Trophoblast cell (in vitro differentiated cells and primary cell): ENCODE measurements around the gene TMEM31.

Source experiments
- DNase-seq, 2 donors: peaks; one replicate each; pipeline ENCODE4 v3.0.0-alpha.2; 2016
- H2AFZ ChIP-seq: 2 replicates; pipeline ENCODE4 v1.6.1; 2013; ENCODE audit warnings: low read length, moderate library complexity, mild to moderate bottlenecking; ENCODE audit not compliant: insufficient read depth, poor library complexity
- H2AK5ac ChIP-seq: 2 replicates; pipeline ENCODE4 v1.6.1; 2013; ENCODE audit warnings: mild to moderate bottlenecking, low read length
- H2BK120ac ChIP-seq: 2 replicates; pipeline ENCODE4 v1.6.1; 2013; ENCODE audit warnings: low read length, mild to moderate bottlenecking, moderate library complexity; ENCODE audit not compliant: insufficient read depth, poor library complexity
- H2BK12ac ChIP-seq: 2 replicates; pipeline ENCODE4 v1.6.1; 2013; ENCODE audit warnings: mild to moderate bottlenecking, low read length, moderate library complexity
- H2BK5ac ChIP-seq: 2 replicates; pipeline ENCODE4 v1.6.1; 2013; ENCODE audit warnings: low read length, low read depth, moderate library complexity, mild to moderate bottlenecking; ENCODE audit not compliant: poor library complexity
- H3K14ac ChIP-seq: 2 replicates; pipeline ENCODE4 v1.6.1; 2013; ENCODE audit warnings: mild to moderate bottlenecking, low read length
- H3K18ac ChIP-seq: 2 replicates; pipeline ENCODE4 v1.6.1; 2013; ENCODE audit warnings: mild to moderate bottlenecking, low read length
- H3K23ac ChIP-seq: 2 replicates; pipeline ENCODE4 v1.6.1; 2013; ENCODE audit warnings: low read length
- H3K27ac ChIP-seq: 2 replicates; pipeline ENCODE4 v1.5.1; 2013; ENCODE audit warnings: low read depth, mild to moderate bottlenecking, inconsistent platforms, low read length, moderate library complexity
- H3K27me3 ChIP-seq: 2 replicates; pipeline ENCODE4 v1.6.1; 2013; ENCODE audit warnings: inconsistent platforms, mild to moderate bottlenecking, low read length, moderate library complexity; ENCODE audit not compliant: insufficient read depth
- H3K36me3 ChIP-seq, 2 experiments: 1 replicate in 1 of 2; 2 replicates in 1 of 2; pipeline ENCODE4 v1.6.1; 2013; ENCODE audit warnings: low read length in 2 of 2, mild to moderate bottlenecking in 2 of 2, moderate library complexity in 1 of 2; ENCODE audit not compliant: insufficient read depth in 2 of 2, control insufficient read depth in 1 of 2
- H3K4ac ChIP-seq: 2 replicates; pipeline ENCODE4 v1.6.1; 2013; ENCODE audit warnings: low read depth, mild to moderate bottlenecking, low read length, moderate library complexity
- H3K4me1 ChIP-seq, 2 experiments: 1 replicate in 1 of 2; 2 replicates in 1 of 2; pipeline ENCODE4 v1.6.1; 2013; ENCODE audit warnings: low read length in 2 of 2, mild to moderate bottlenecking in 2 of 2, moderate library complexity in 1 of 2; ENCODE audit not compliant: insufficient read depth in 2 of 2, control insufficient read depth in 1 of 2
- H3K4me2 ChIP-seq: 2 replicates; pipeline ENCODE4 v1.6.1; 2013; ENCODE audit warnings: inconsistent platforms, mild to moderate bottlenecking, low read length, moderate library complexity
- H3K4me3 ChIP-seq: 2 replicates; pipeline ENCODE4 v1.5.1; 2013; ENCODE audit warnings: mild to moderate bottlenecking, low read depth, low read length, inconsistent platforms
- H3K79me1 ChIP-seq: one replicate; pipeline ENCODE4 v1.6.1; 2013; ENCODE audit warnings: low read length
- H3K79me2 ChIP-seq: 2 replicates; pipeline ENCODE4 v1.6.1; 2013; ENCODE audit warnings: low read length, mild to moderate bottlenecking; ENCODE audit not compliant: control insufficient read depth, insufficient read depth, poor library complexity
- H3K9ac ChIP-seq: 2 replicates; pipeline ENCODE4 v1.6.1; 2013; ENCODE audit warnings: mild to moderate bottlenecking, low read length
- H3K9me3 ChIP-seq: 2 replicates; pipeline ENCODE4 v1.6.1; 2013; ENCODE audit warnings: low read depth, mild to moderate bottlenecking, control low read depth, inconsistent platforms, low read length; ENCODE audit not compliant: insufficient read depth
- H4K12ac ChIP-seq: 2 replicates; pipeline ENCODE4 v1.6.1; 2013; ENCODE audit warnings: low read depth, mild to moderate bottlenecking, low read length, moderate library complexity
- H4K8ac ChIP-seq: 2 replicates; pipeline ENCODE4 v1.6.1; 2013; ENCODE audit warnings: low read depth, mild to moderate bottlenecking, low read length, moderate library complexity
- H4K91ac ChIP-seq: one replicate; pipeline ENCODE4 v1.6.1; 2013; ENCODE audit warnings: low read depth, mild to moderate bottlenecking, low read length, moderate library complexity
- whole genome bisulfite sequencing: extraction: QIAGEN DNeasy Blood & Tissue Kit; methylation state at CpG from one replicate; pipeline ENCODE4 v1.1.7; 2013; ENCODE audit warnings: missing lambda C conversion rate; ENCODE audit not compliant: insufficient read length, insufficient coverage; ENCODE audit errors: extremely low coverage; 5-methylcytosine and 5-hydroxymethylcytosine counted together

Gene TMEM31

GRCh38 chrX:103716962-103717361, 6.3 kb downstream of the TMEM31 start:
- no peak overlapping the region for H3K4ac ChIP-seq
- H3K18ac ChIP-seq, result no peak overlapping the region
- H3K4me2 ChIP-seq, result no peak overlapping the region
- no peak overlapping the region for H2BK5ac ChIP-seq
- no peak overlapping the region for H4K12ac ChIP-seq
- H3K14ac ChIP-seq, result no peak overlapping the region
- no peaks in the 10 kb centered on the region for H3K9me3 ChIP-seq
- H3K79me2 ChIP-seq, result no peaks in the 10 kb centered on the region
- no peak overlapping the region for H2BK120ac ChIP-seq
- H2AK5ac ChIP-seq, result no peak overlapping the region
- WGBS, result no CpG with 5 or more reads among the region's 2 CpGs
- H3K27me3 ChIP-seq, result no peaks in the 10 kb centered on the region
- H3K4me1 ChIP-seq, result peaks cover 0 to 4% of the 10 kb centered on the region in 2 experiments
- no peak overlapping the region for H2BK12ac ChIP-seq
- H4K91ac ChIP-seq, result no peak overlapping the region
- no peak overlapping the region for H3K23ac ChIP-seq
- DNase-seq, result peak in 1 of 2 donors; percentile 9
- H3K36me3 ChIP-seq, result no peaks in the 10 kb centered on the region
- H3K4me3 ChIP-seq, result no peak overlapping the region
- H3K9ac ChIP-seq, result no peak overlapping the region
- no peak overlapping the region for H3K27ac ChIP-seq
- H4K8ac ChIP-seq, result no peak overlapping the region
- no peak overlapping the region for H2AFZ ChIP-seq
- H3K79me1 ChIP-seq, result no peaks in the 10 kb centered on the region

DNA sequence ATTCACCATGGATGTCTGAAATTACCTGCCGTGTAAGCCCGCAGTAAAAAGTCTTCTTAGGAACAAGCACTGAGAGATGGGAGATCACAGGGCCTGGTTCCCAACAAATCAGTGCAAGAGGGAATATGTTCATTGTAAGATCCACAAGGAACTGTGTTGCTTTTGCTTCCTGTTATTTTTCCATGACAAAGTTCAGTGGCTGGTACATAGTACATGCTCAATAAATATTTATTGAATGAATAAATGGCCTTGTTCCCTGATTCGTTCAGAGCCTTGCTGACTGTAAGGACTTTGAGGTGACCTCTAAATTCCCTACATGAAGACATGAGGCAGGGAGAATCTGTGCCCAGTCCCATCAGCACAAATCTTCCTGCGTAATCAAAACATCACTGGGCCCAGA, 7.4 kb downstream of the TMEM31 start:
- Histone ChIP-seq H2AFZ (no peak overlapping the region), H4K91ac (no peak overlapping the region), H2BK12ac (no peak overlapping the region), H3K23ac (no peak overlapping the region), H4K12ac (no peak overlapping the region), H2AK5ac (no peak overlapping the region), H3K4me1 (peaks cover 0 to 4% of the 10 kb centered on the region in 2 experiments), H2BK5ac (no peak overlapping the region), H3K36me3 (no peaks in the 10 kb centered on the region), H3K4me2 (no peak overlapping the region), H3K4me3 (no peak overlapping the region), H3K9me3 (no peaks in the 10 kb centered on the region), H4K8ac (no peak overlapping the region), H3K14ac (no peak overlapping the region), H3K27me3 (no peaks in the 10 kb centered on the region), H3K27ac (no peak overlapping the region), H3K18ac (no peak overlapping the region), H3K79me2 (no peaks in the 10 kb centered on the region), H3K9ac (no peak overlapping the region), H3K4ac (no peak overlapping the region), H3K79me1 (no peaks in the 10 kb centered on the region), H2BK120ac (no peak overlapping the region)
- no peak for DNase-seq
- WGBS, result no CpG with 5 or more reads among the region's 4 CpGs

- Histone ChIP-seq H3K4me3 (no peak overlapping the region), H3K23ac (no peak overlapping the region), H3K4me2 (no peak overlapping the region), H2BK5ac (no peak overlapping the region), H2BK120ac (no peak overlapping the region), H3K36me3 (no peaks in the 10 kb centered on the region), H3K4me1 (peaks cover 0 to under 1% of the 10 kb centered on the region in 2 experiments), H3K9me3 (no peaks in the 10 kb centered on the region), H3K27me3 (no peaks in the 10 kb centered on the region), H3K4ac (no peak overlapping the region), H2AK5ac (no peak overlapping the region), H3K27ac (no peak overlapping the region), H2AFZ (no peak overlapping the region), H3K14ac (no peak overlapping the region), H3K18ac (no peak overlapping the region), H4K12ac (no peak overlapping the region), H3K9ac (no peak overlapping the region), H2BK12ac (no peak overlapping the region), H3K79me1 (no peaks in the 10 kb centered on the region), H4K8ac (no peak overlapping the region), H3K79me2 (no peaks in the 10 kb centered on the region), H4K91ac (no peak overlapping the region)
- DNase-seq, result no peak
- no CpG with 5 or more reads among the region's 3 CpGs for WGBS
Measured at GRCh38 chrX:103722505-103722904, 11.8 kb downstream of the TMEM31 start.

- H3K9ac ChIP-seq, result no peak overlapping the region
- no peak for DNase-seq
- no peaks in the 10 kb centered on the region for H3K9me3 ChIP-seq
- no peaks in the 10 kb centered on the region for H3K79me2 ChIP-seq
- no peak overlapping the region for H3K18ac ChIP-seq
- no peaks in the 10 kb centered on the region for H3K79me1 ChIP-seq
- H2BK12ac ChIP-seq, result no peak overlapping the region
- no peak overlapping the region for H2BK5ac ChIP-seq
- no CpG with 5 or more reads among the region's 5 CpGs for WGBS
- no peak overlapping the region for H3K27ac ChIP-seq
- no peak overlapping the region for H4K91ac ChIP-seq
- peaks cover 24 to 29% of the 10 kb centered on the region in 2 experiments for H3K4me1 ChIP-seq
- no peak overlapping the region for H4K12ac ChIP-seq
- no peak overlapping the region for H2AFZ ChIP-seq
- no peaks in the 10 kb centered on the region for H3K27me3 ChIP-seq
- H2AK5ac ChIP-seq, result no peak overlapping the region
- H4K8ac ChIP-seq, result no peak overlapping the region
- H3K4ac ChIP-seq, result no peak overlapping the region
- H3K4me3 ChIP-seq, result no peak overlapping the region
- no peak overlapping the region for H3K23ac ChIP-seq
- H3K4me2 ChIP-seq, result no peak overlapping the region
- no peaks in the 10 kb centered on the region for H3K36me3 ChIP-seq
- H2BK120ac ChIP-seq, result no peak overlapping the region
- no peak overlapping the region for H3K14ac ChIP-seq
Measured at GRCh38 chrX:103726477-103726876, 15.8 kb downstream of the TMEM31 start.
